Parietal lobe (tissue), 2 donors: ENCODE measurements around the gene SPDYE2B. TPM values are rescaled to one million over a fixed set of nuclear protein-coding genes. Genes with fewer than 3 reads are reported as not detected.

ENCODE experiments used
- small RNA-seq: library from RNA; depleted of rRNA; stranded (forward); fragments of <200 nt; gene quantifications from one replicate; pipeline ENCODE3, GENCODE V24; 2014; ENCODE audit warnings: low replicate concordance
- total RNA-seq: library from RNA; depleted of rRNA; stranded (reverse); fragments of >200 nt; gene quantifications from one replicate; pipeline ENCODE4 v1.2.3, GENCODE V29; 2014

Gene SPDYE2B
- not detected for total RNA-seq

GRCh38 chr7:102649924-102650323, at the start of gene SPDYE2B:
TSS of gene SPDYE2B (plus strand) at chr7:102650319. CDS start at chr7:102652349, 2,030 bp downstream.

GRCh38 chr7:102616507-102617125, 33.5 kb upstream of the SPDYE2B start, which contains the start of gene RASA4:
TSS of gene RASA4 (minus strand) at chr7:102616756. CDS start at chr7:102616689, 67 bp downstream.

GRCh38 chr7:102642691-102643090, 7.4 kb upstream of the SPDYE2B start, which contains the start of gene UPK3BL1:
TSS of gene UPK3BL1 (minus strand) at chr7:102642791. CDS start at chr7:102642741, 50 bp downstream.

GRCh38 chr7:102671166-102671955, 21.2 kb downstream of the SPDYE2B start, which contains the start of gene POLR2J2:
TSS of gene POLR2J2 (minus strand) at chr7:102671663. CDS start at chr7:102671601, 62 bp downstream.

Small RNA genes lying within 50 kb of the gene (small RNA-seq; reads per million reads assigned to genes)
- gene AC105052.3: not detected
- not detected for gene UPK3BL1

Other genes starting within 250 kb of the SPDYE2B start
- gene ORAI2, start 216.7 kb upstream of the SPDYE2B start, total RNA-seq: 27.5 TPM
- gene ALKBH4, start 185.5 kb upstream of the SPDYE2B start, total RNA-seq: 16.3 TPM
- gene LRWD1, start 185.3 kb upstream of the SPDYE2B start, total RNA-seq: 45.4 TPM
- gene POLR2J, start 171.4 kb upstream of the SPDYE2B start, total RNA-seq: 14.1 TPM
- gene RASA4B, start 132.5 kb upstream of the SPDYE2B start, total RNA-seq: 19.4 TPM
- gene UPK3BL2, start 106.6 kb upstream of the SPDYE2B start, total RNA-seq: 10.3 TPM
- gene SPDYE2, start 99.1 kb upstream of the SPDYE2B start, total RNA-seq: not detected
- gene POLR2J3, start 77.7 kb upstream of the SPDYE2B start, total RNA-seq: 90.1 TPM
- gene RASA4, start 33.6 kb upstream of the SPDYE2B start, total RNA-seq: 77.0 TPM
- 25.4 TPM for gene UPK3BL1, start 7.5 kb upstream of the SPDYE2B start, total RNA-seq
- 15.3 TPM for gene POLR2J2, start 21.3 kb downstream of the SPDYE2B start, total RNA-seq
- gene FAM185A, start 98.7 kb downstream of the SPDYE2B start, total RNA-seq: 27.2 TPM